HCT116 (cell line): ENCODE data around the gene PHYKPL. TPM values are rescaled to one million over a fixed set of nuclear protein-coding genes. Genes with fewer than 3 reads are reported as not detected.

Experiments
- ATAC-seq: fragments of 200-7000 bp; cut with Tn5 transposase; 2 replicates; pipeline ENCODE4 v1.9.1; 2020; ENCODE audit warnings: mild to moderate bottlenecking, moderate library complexity
- BruUV-seq: library from RNA; stranded (reverse); fragments of 400-500 nt; replicated peaks from 2 replicates; lab custom pipeline; 2021; lab: Mats Ljungman, UMichigan
- CTCF ChIA-PET: fragments of 300-600 bp; sonication (Branson Sonifier 250); formaldehyde crosslinking; loops from one replicate; lab custom pipeline; 2021; ENCODE audit warnings: antibody characterized with exemption; lab: Charles Lee
- POLR2A ChIA-PET: fragments of 300-600, 350-600 bp; sonication (Branson Sonifier 250); formaldehyde crosslinking; loops from one replicate; lab custom pipeline; 2021; ENCODE audit warnings: antibody characterized with exemption; lab: Charles Lee
- RAD21 ChIA-PET, 2 experiments: fragments of 300-600 bp; sonication (Branson Sonifier 250); formaldehyde crosslinking; loops; one replicate each; lab custom pipeline; 2023; ENCODE audit warnings: low total read pairs in 2 of 2; ENCODE audit not compliant: uncharacterized antibody in 2 of 2, unreplicated experiment in 2 of 2, low non-redundant PET in 1 of 2; lab: Charles Lee
- DNase-seq: peaks from one replicate; pipeline ENCODE4 v3.0.0-alpha.2; 2010; ENCODE audit warnings: low read depth, low spot score
- H2AFZ ChIP-seq: fragments of 200-600 bp; shearing (Covaris generic), sonication (generic); 2 replicates; pipeline ENCODE4 v1.6.1; 2017; ENCODE audit warnings: low read depth, mixed run types, mixed read lengths, antibody characterized with exemption, low read length; ENCODE audit not compliant: poor library complexity, severe bottlenecking
- H3K27ac ChIP-seq: 2 replicates; pipeline ENCODE4 v1.5.1; 2012; ENCODE audit warnings: low read depth, low read length
- H3K27me3 ChIP-seq: fragments of 200-600 bp; sonication (generic); 2 replicates; pipeline ENCODE4 v1.6.1; 2016; ENCODE audit warnings: mixed run types, low read length, mixed read lengths; ENCODE audit not compliant: insufficient read depth
- H3K36me3 ChIP-seq, 2 experiments: fragments of 200-500 bp in 1 of 2; fragments of 200-600 bp in 1 of 2; sonication (Bioruptor generic) in 1 of 2; sonication (generic) in 1 of 2; 2 replicates each; pipeline versions ENCODE4 v1.5.1 to v1.6.1; 2014 to 2016; ENCODE audit warnings: low read length in 2 of 2, inconsistent platforms in 1 of 2, mixed read lengths in 1 of 2, mixed run types in 1 of 2; ENCODE audit not compliant: insufficient read depth in 2 of 2, control insufficient read depth in 1 of 2
- H3K4me1 ChIP-seq, 2 experiments: fragments of 200-600 bp in 1 of 2; sonication (generic) in 1 of 2; 2 replicates each; pipeline versions ENCODE4 v1.5.1 to v1.6.1; 2012 to 2017; ENCODE audit warnings: low read length in 2 of 2, inconsistent platforms in 1 of 2, mild to moderate bottlenecking in 1 of 2, mixed read lengths in 1 of 2, mixed run types in 1 of 2, moderate library complexity in 1 of 2; ENCODE audit not compliant: insufficient read depth in 2 of 2, control insufficient read depth in 1 of 2
- H3K4me2 ChIP-seq: fragments of 200-600 bp; sonication (generic); 2 replicates; pipeline ENCODE4 v1.6.1; 2017; ENCODE audit warnings: mixed run types, low read length, mixed read lengths
- H3K4me3 ChIP-seq, 2 experiments: fragments of 200-600 bp in 1 of 2; sonication (generic) in 1 of 2; replicated peaks in 1 of 2; 2 replicates each; pipeline ENCODE4 v1.5.1; 2011 to 2016; ENCODE audit warnings: low read length in 2 of 2, control low read depth in 1 of 2, low read depth in 1 of 2, mild to moderate bottlenecking in 1 of 2, mixed read lengths in 1 of 2, mixed run types in 1 of 2
- H3K79me2 ChIP-seq: fragments of 200-600 bp; sonication (generic); 2 replicates; pipeline ENCODE4 v1.6.1; 2017; ENCODE audit warnings: mild to moderate bottlenecking, mixed run types, low read length, moderate library complexity, mixed read lengths; ENCODE audit not compliant: insufficient read depth
- H3K9ac ChIP-seq: fragments of 200-600 bp; sonication (generic); 2 replicates; pipeline ENCODE4 v1.6.1; 2016; ENCODE audit warnings: low read length, mixed read lengths
- H3K9me2 ChIP-seq: fragments of 200-600 bp; sonication (generic), shearing (Covaris generic); 2 replicates; pipeline ENCODE4 v1.6.1; 2017; ENCODE audit warnings: mixed run types, mild to moderate bottlenecking, moderate library complexity; ENCODE audit not compliant: insufficient read depth
- H3K9me3 ChIP-seq, 2 experiments: fragments of 200-500 bp in 1 of 2; fragments of 200-600 bp in 1 of 2; sonication (Bioruptor generic) in 1 of 2; sonication (generic) in 1 of 2; 2 replicates each; pipeline ENCODE4 v1.6.1; 2014 to 2017; ENCODE audit warnings: low read length in 2 of 2, mixed read lengths in 2 of 2, inconsistent platforms in 1 of 2, low read depth in 1 of 2, mild to moderate bottlenecking in 1 of 2, mixed run types in 1 of 2, moderate library complexity in 1 of 2; ENCODE audit not compliant: control insufficient read depth in 1 of 2, insufficient read depth in 1 of 2
- H4K20me1 ChIP-seq: fragments of 200-600 bp; sonication (generic), shearing (Covaris generic); 2 replicates; pipeline ENCODE4 v1.6.1; 2017; ENCODE audit warnings: mixed run types, mild to moderate bottlenecking, moderate library complexity; ENCODE audit not compliant: insufficient read depth
- FOSL1 ChIP-seq: IDR thresholded peaks from 2 replicates; pipeline ENCODE4 v1.6.1; 2012; ENCODE audit warnings: low read depth
- POLR2A ChIP-seq: IDR thresholded peaks from 2 replicates; pipeline ENCODE4 v1.7.0; 2011; ENCODE audit warnings: borderline replicate concordance; ENCODE audit not compliant: insufficient read depth, insufficient read length; ENCODE audit errors: extremely low read depth
- POLR2AphosphoS5 ChIP-seq: IDR thresholded peaks from 2 replicates; pipeline ENCODE4 v1.6.1; 2011; ENCODE audit warnings: mild to moderate bottlenecking, low read depth, low read length, moderate library complexity
- TCF7L2 ChIP-seq: IDR thresholded peaks from 2 replicates; pipeline ENCODE4 v1.7.0; 2011; ENCODE audit warnings: borderline replicate concordance, inconsistent platforms; ENCODE audit not compliant: insufficient read depth, insufficient read length; ENCODE audit errors: extremely low read depth
- YY1 ChIP-seq: IDR thresholded peaks from 2 replicates; pipeline ENCODE4 v1.6.1; 2011; ENCODE audit warnings: low read length, low read depth, moderate library complexity, mild to moderate bottlenecking; ENCODE audit not compliant: insufficient replicate concordance; ENCODE audit errors: extremely low read depth
- ZBTB33 ChIP-seq: IDR thresholded peaks from 2 replicates; pipeline ENCODE4 v1.6.1; 2011; ENCODE audit warnings: mild to moderate bottlenecking, low read length, moderate library complexity; ENCODE audit not compliant: insufficient replicate concordance; ENCODE audit errors: extremely low read depth
- ZFX ChIP-seq: fragments of 450-650 bp; IDR thresholded peaks from 2 replicates; pipeline ENCODE4 v1.6.1; 2017
- intact Hi-C: fragments of 100-400 bp; cut with micrococcal nuclease; formaldehyde crosslinking; loops from 2 replicates; pipeline ENCODE4 v1.10.0; 2022
- total RNA-seq: library from RNA; stranded (reverse); gene quantifications from one replicate; pipeline ENCODE4 v1.2.1, GENCODE V29; 2021; ENCODE audit not compliant: unreplicated experiment
- TF ChIP-seq, protein P1 (sequence below): IDR thresholded peaks from 2 replicates; pipeline ENCODE4 v1.6.1; 2012; ENCODE audit warnings: low read depth

The PHYKPL gene
- total RNA-seq, 1 experiment from 2014 or later, result 57.8 TPM

- ATAC-seq (peak; percentile 84), DNase-seq (peak; percentile 92)
- RAD21 ChIA-PET, result no interaction called here
Measured at GRCh38 chr5:178204182-178204934, 28.2 kb downstream of the PHYKPL start, which contains the start of gene HNRNPAB. TSS of gene HNRNPAB (plus strand) at chr5:178204533. CDS start at chr5:178204838, 305 bp downstream.

More at GRCh38 chr5:178204182-178204934, 28.2 kb downstream of the PHYKPL start, which contains the start of gene HNRNPAB:
- peak within 1 kb of the TSS; percentile 94 for H3K4me2 ChIP-seq
- peaks cover 41% of the 10 kb centered on the region for H4K20me1 ChIP-seq
- no peaks in the 10 kb centered on the region for H3K9me3 ChIP-seq
- peaks cover 57% of the 10 kb centered on the region for H3K79me2 ChIP-seq
- no peak within 1 kb of the TSS for H2AFZ ChIP-seq
- ChIA-PET POLR2A (interaction anchor here (0.5 to 1.5 kb wide), 11 partner anchors 9 to 1419 kb away, joined by 3 to 6 read pairs (median 4); partner anchors contain the start of genes HNRNPH1, NHP2 and RUFY1), CTCF (interaction anchor here (1.0 to 1.5 kb wide), 3 partner anchors 9 to 129 kb away, joined by 3 to 6 read pairs (median 6); no protein-coding TSS in a partner anchor)
- H3K27ac ChIP-seq, result peak within 1 kb of the TSS; percentile 97
- intact Hi-C loops, result no loop called here
- BruUV-seq, result no TSS peak
- no peaks in the 10 kb centered on the region for H3K9me2 ChIP-seq
- H3K27me3 ChIP-seq, result no peaks in the 10 kb centered on the region
- peak within 1 kb of the TSS; percentile 97 for H3K9ac ChIP-seq
- H3K4me3 ChIP-seq, result peak within 1 kb of the TSS; percentile 82 to 88
- peaks cover 18 to 51% of the 10 kb centered on the region in 2 experiments for H3K4me1 ChIP-seq
- peaks cover 27 to 41% of the 10 kb centered on the region in 2 experiments for H3K36me3 ChIP-seq
- peak; percentile 99 for TF ChIP-seq POLR2A
- TF ChIP-seq, protein P1, sequence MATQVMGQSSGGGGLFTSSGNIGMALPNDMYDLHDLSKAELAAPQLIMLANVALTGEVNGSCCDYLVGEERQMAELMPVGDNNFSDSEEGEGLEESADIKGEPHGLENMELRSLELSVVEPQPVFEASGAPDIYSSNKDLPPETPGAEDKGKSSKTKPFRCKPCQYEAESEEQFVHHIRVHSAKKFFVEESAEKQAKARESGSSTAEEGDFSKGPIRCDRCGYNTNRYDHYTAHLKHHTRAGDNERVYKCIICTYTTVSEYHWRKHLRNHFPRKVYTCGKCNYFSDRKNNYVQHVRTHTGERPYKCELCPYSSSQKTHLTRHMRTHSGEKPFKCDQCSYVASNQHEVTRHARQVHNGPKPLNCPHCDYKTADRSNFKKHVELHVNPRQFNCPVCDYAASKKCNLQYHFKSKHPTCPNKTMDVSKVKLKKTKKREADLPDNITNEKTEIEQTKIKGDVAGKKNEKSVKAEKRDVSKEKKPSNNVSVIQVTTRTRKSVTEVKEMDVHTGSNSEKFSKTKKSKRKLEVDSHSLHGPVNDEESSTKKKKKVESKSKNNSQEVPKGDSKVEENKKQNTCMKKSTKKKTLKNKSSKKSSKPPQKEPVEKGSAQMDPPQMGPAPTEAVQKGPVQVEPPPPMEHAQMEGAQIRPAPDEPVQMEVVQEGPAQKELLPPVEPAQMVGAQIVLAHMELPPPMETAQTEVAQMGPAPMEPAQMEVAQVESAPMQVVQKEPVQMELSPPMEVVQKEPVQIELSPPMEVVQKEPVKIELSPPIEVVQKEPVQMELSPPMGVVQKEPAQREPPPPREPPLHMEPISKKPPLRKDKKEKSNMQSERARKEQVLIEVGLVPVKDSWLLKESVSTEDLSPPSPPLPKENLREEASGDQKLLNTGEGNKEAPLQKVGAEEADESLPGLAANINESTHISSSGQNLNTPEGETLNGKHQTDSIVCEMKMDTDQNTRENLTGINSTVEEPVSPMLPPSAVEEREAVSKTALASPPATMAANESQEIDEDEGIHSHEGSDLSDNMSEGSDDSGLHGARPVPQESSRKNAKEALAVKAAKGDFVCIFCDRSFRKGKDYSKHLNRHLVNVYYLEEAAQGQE, result no peak
- peak; percentile 48 for TF ChIP-seq ZBTB33
- peak; percentile 69 for TF ChIP-seq TCF7L2
- TF ChIP-seq POLR2AphosphoS5, result peak; percentile 100
- TF ChIP-seq FOSL1, result no peak
- peak; percentile 84; the same call in 1 of the 2 replicates for TF ChIP-seq ZFX
- peak; percentile 75 for TF ChIP-seq YY1
